Esophagus (tissue), 2 donors: ENCODE results near the gene G6PC1. TPM values are rescaled to one million over a fixed set of nuclear protein-coding genes. Genes with fewer than 3 reads are reported as not detected.
"Not testable (repeated sequence)": the region's sequence is repeated elsewhere in the genome, so short reads cannot be mapped to it uniquely, and the experiment has no call there.

Experiments used
- H3K27ac ChIP-seq, 2 donors: one replicate each; pipeline ENCODE4 v1.5.1; 2013; ENCODE audit warnings: low read depth in 2 of 2, mild to moderate bottlenecking in 2 of 2, inconsistent platforms in 1 of 2, low read length in 1 of 2, moderate library complexity in 1 of 2
- H3K27me3 ChIP-seq, 2 donors: one replicate each; pipeline ENCODE4 v1.6.1; 2013; ENCODE audit warnings: low read length in 2 of 2, control low read depth in 1 of 2, mild to moderate bottlenecking in 1 of 2; ENCODE audit not compliant: insufficient read depth in 2 of 2, control insufficient read depth in 1 of 2
- H3K36me3 ChIP-seq, 2 donors: one replicate each; pipeline ENCODE4 v1.6.1; 2013; ENCODE audit warnings: low read length in 1 of 2; ENCODE audit not compliant: control insufficient read depth in 2 of 2, insufficient read depth in 2 of 2
- H3K4me1 ChIP-seq, 2 donors: one replicate each; pipeline ENCODE4 v1.6.1; 2013; ENCODE audit warnings: low read length in 1 of 2; ENCODE audit not compliant: control insufficient read depth in 2 of 2, insufficient read depth in 2 of 2
- H3K4me3 ChIP-seq, 2 donors: one replicate each; pipeline ENCODE4 v1.5.1; 2013; ENCODE audit warnings: low read length in 2 of 2, mild to moderate bottlenecking in 2 of 2, low read depth in 1 of 2, moderate library complexity in 1 of 2
- H3K9me3 ChIP-seq, 2 donors: one replicate each; pipeline ENCODE4 v1.6.1; 2013; ENCODE audit warnings: mild to moderate bottlenecking in 2 of 2, low read depth in 1 of 2, low read length in 1 of 2, moderate library complexity in 1 of 2; ENCODE audit not compliant: control insufficient read depth in 2 of 2, insufficient read depth in 1 of 2
- WGBS, 2 donors: extraction: QIAGEN DNeasy Blood & Tissue Kit; methylation state at CpG; one replicate each; pipeline ENCODE4 v1.1.7; 2013; 5-methylcytosine and 5-hydroxymethylcytosine counted together
- polyA plus RNA-seq, 2 donors: library from polyadenylated mRNA; stranded (reverse); fragments of 200-250 nt; gene quantifications; one replicate each; pipeline ENCODE4 v1.2.3, GENCODE V29; 2013
- donor health status: healthy with polysubstance abuse.
- donor health status: Bipolar disorder and iron deficiency.

Gene G6PC1
- polyA plus RNA-seq, 2 donors: not detected

DNA sequence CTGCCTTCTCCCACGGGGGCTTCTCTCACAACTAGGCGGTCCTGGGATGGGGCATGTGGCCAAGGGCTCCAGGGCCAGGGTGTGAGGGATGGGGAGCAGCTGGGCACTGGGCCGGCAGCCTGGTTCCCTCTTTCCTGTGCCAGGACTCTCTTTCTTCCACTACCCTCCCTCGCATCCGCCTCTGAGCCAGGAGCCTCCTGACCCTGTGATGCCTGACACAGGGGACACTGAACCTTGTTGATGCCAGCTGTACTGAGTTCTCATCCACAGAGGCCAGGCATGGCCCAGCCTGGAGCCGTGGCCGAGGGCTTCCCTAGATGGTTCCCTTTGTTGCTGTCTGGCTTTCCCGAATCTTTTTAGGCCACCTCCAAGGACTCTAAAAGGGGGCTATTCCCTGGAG lies 44.1 kb upstream of the G6PC1 start:
- not testable (repeated sequence) for H3K27me3 ChIP-seq, H3K4me1 ChIP-seq, H3K9me3 ChIP-seq, H3K36me3 ChIP-seq, H3K4me3 ChIP-seq
- H3K27ac ChIP-seq: peak overlapping the region in 1 of 2 donors; percentile 64
- 62 to 69% methylated on average over 5 to 6 of the region's 8 CpGs for WGBS, 2 donors

DNA sequence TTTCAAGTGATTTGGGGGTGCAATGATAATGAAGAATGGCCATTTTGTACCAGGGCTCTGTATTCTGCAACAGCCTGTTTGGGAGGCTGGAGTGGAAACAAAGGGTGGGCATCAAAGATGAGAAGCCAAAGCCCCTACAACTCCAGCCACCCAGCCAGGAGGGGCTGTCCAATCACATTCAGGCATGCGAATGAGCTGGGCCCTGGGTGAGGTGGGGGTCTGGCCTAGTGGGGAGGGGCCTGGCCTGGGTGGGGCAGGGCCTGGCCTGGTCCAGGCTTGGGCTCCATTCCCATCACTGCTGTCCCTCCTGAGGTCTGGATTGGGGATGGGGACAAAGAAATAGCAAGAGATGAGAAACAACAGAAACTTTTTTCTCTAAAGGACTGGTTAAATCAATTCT lies 43.2 kb upstream of the G6PC1 start:
- no peaks in the 10 kb centered on the region for H3K36me3 ChIP-seq
- no peak overlapping the region for H3K4me3 ChIP-seq
- H3K9me3 ChIP-seq: no peaks in the 10 kb centered on the region
- H3K27me3 ChIP-seq: no peaks in the 10 kb centered on the region
- no peak overlapping the region for H3K27ac ChIP-seq
- 77 to 89% methylated on average over 1 of the region's 1 CpG for WGBS, 2 donors
- no peaks in the 10 kb centered on the region for H3K4me1 ChIP-seq

DNA sequence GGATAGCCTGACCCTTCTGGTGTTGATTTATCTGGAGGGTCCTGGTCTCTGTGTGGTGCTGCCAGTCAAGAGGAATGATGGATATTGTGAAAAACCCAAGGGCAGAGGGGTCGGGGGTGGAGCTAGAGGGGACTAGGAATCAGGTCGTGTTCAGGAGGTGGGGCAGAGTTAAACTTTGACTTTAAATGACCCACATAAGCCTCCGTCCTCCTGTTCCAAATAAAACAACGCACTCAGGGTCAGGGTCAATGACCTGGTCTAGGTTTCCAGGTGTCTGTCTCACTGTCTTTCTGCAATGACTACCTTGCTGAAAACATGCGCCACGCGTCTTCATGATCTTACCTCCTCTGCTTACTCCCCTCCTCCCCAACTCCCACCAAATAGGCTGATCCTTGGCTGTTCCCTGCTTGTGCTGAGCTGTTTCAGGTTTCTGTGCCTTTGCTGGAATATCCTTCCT lies 34.9 kb upstream of the G6PC1 start:
- Histone ChIP-seq H3K4me1 (no peaks in the 10 kb centered on the region), H3K36me3 (no peaks in the 10 kb centered on the region), H3K4me3 (no peak overlapping the region), H3K27ac (no peak overlapping the region), H3K27me3 (no peaks in the 10 kb centered on the region), H3K9me3 (no peaks in the 10 kb centered on the region)
- WGBS, 2 donors: 62 to 76% methylated on average over 7 of the region's 7 CpGs

DNA sequence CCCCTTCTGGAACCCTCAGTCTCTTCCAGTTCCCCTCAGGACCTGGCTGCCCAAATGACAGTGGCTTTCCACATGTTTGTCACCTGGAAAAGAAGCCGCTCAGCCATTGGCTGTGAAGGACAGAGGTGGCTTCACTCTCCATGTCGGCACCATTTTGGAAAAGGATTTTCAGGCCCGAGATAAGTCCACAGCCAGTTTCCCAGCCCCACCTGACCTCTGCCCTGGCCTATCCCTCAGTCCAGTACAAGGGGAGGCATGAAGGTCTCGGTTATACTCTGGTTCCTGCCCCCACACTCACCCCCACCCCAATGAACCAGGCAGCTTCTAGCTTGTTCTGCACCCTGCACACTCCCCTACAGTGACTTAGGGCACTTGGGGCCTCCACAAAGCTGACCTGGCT lies 34.4 kb upstream of the G6PC1 start:
- H3K4me3 ChIP-seq: no peak overlapping the region
- no peaks in the 10 kb centered on the region for H3K9me3 ChIP-seq
- H3K4me1 ChIP-seq: no peaks in the 10 kb centered on the region
- whole genome bisulfite sequencing, 2 donors: 82% methylated on average over 4 of the region's 4 CpGs
- H3K27ac ChIP-seq: no peak overlapping the region
- no peaks in the 10 kb centered on the region for H3K27me3 ChIP-seq
- H3K36me3 ChIP-seq: no peaks in the 10 kb centered on the region

DNA sequence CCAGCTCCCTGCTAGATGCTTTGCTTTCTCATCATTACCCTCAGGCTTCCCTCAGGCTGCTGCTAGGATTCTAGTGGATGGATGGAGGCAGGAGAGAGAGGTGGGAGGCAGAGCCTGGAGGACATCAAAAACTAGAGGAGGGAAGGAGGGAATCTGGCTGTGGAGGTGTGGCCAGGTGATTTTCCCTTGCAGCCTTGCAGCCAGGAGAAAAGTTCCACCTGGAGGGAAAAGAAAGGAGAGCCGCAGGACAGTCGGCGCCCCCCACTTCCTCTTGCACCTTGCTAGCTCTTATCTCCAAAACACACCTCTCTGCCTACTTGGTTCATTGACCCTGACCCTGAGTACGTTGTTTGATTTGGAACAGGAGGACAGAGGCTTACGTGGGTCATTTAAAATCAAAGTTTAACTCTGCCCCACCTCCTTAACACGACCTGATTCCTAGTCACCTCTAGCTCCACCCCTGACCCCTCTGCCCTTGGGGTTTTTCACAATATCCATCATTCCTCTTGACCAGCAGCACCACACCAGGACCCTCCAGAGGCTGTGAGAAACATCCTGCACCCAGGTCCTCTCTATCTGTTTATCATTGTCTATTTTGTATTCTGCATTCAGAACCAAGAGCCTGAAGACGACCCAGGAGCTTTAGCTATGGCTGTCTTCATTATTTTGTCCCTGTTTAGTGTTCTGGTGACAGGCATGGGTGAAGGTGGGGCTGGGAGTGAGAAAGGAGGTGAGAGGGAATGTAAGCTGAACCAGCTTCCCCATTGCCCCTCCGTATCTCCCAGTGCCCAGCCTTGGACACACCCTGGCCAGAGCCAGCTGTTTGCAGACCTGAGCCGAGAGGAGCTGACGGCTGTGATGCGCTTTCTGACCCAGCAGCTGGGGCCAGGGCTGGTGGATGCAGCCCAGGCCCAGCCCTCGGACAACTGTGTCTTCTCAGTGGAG lies 33.7 kb upstream of the G6PC1 start:
- Histone ChIP-seq H3K27ac (no peak overlapping the region), H3K36me3 (no peaks in the 10 kb centered on the region), H3K27me3 (no peaks in the 10 kb centered on the region), H3K4me3 (no peak overlapping the region), H3K4me1 (no peaks in the 10 kb centered on the region), H3K9me3 (no peaks in the 10 kb centered on the region)
- 48 to 59% methylated on average over 10 to 12 of the region's 12 CpGs for WGBS, 2 donors

DNA sequence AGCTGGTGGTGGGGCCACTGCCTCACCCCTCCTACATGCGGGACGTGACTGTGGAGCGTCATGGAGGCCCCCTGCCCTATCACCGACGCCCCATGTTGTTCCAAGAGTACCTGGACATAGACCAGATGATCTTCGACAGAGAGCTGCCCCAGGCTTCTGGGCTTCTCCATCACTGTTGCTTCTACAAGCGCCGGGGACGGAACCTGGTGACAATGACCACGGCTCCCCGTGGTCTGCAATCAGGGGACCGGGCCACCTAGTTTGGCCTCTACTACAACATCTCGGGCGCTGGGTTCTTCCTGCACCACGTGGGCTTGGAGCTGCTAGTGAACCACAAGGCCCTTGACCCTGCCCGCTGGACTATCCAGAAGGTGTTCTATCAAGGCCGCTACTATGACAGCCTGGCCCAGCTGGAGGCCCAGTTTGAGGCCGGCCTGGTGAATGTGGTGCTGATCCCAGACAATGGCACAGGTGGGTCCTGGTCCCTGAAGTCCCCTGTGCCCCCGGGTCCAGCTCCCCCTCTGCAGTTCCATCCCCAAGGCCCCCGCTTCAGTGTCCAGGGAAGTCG lies 32.8 kb upstream of the G6PC1 start:
- WGBS, 2 donors: 93 to 94% methylated on average over 16 to 21 of the region's 21 CpGs

DNA sequence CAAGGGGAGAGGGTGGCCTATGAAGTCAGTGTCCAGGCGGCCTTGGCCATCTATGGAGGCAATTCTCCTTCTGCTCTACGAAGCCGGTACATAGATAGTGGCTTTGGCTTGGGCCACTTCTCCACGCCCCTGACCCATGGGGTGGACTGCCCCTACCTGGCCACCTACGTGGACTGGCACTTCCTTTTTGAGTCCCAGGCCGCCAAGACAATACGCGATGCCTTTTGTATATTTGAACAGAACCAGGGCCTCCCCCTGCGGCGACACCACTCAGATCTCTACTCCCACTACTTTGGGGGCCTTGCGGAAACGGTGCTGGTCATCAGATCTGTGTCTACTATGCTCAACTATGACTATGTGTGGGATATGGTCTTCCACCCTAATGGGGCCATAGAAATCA lies 32.3 kb upstream of the G6PC1 start:
- H3K4me1 ChIP-seq: no peaks in the 10 kb centered on the region
- WGBS, 2 donors: 93 to 94% methylated on average over 12 of the region's 12 CpGs
- H3K4me3 ChIP-seq: no peak overlapping the region
- H3K9me3 ChIP-seq: no peaks in the 10 kb centered on the region
- H3K36me3 ChIP-seq: no peaks in the 10 kb centered on the region
- peaks cover 0 to 4% of the 10 kb centered on the region in 2 donors for H3K27me3 ChIP-seq
- no peak overlapping the region for H3K27ac ChIP-seq

More for the DNA sequence above, 32.8 kb upstream of the G6PC1 start:
- not testable (repeated sequence) for H3K4me3 ChIP-seq, H3K36me3 ChIP-seq, H3K27me3 ChIP-seq, H3K27ac ChIP-seq, H3K4me1 ChIP-seq, H3K9me3 ChIP-seq

DNA sequence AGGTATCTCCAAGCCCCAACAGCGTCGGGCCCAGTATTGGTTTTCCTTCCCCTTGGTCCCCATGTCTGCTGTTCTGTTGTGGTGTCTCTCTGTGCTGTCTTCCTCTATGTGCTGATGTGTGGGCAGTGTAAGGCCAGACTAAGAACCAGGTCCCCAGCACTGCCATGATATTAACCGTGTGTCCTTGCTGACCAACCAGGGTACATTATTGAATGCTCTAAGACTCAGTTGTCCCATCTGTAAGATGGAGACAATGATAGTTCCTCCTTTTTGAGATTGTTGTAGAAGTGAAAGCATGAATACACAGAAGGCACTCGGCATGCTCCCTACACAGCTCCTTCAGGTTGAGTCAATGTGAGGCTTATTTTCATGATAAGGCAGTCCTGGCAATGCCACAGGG lies 29.0 kb upstream of the G6PC1 start:
- H3K9me3 ChIP-seq: no peaks in the 10 kb centered on the region
- no peak overlapping the region for H3K4me3 ChIP-seq
- no peaks in the 10 kb centered on the region for H3K36me3 ChIP-seq
- no peaks in the 10 kb centered on the region for H3K4me1 ChIP-seq
- WGBS, 2 donors: 91 to 94% methylated on average over 4 of the region's 4 CpGs
- no peak overlapping the region for H3K27ac ChIP-seq
- H3K27me3 ChIP-seq: peaks cover 0 to 4% of the 10 kb centered on the region in 2 donors

DNA sequence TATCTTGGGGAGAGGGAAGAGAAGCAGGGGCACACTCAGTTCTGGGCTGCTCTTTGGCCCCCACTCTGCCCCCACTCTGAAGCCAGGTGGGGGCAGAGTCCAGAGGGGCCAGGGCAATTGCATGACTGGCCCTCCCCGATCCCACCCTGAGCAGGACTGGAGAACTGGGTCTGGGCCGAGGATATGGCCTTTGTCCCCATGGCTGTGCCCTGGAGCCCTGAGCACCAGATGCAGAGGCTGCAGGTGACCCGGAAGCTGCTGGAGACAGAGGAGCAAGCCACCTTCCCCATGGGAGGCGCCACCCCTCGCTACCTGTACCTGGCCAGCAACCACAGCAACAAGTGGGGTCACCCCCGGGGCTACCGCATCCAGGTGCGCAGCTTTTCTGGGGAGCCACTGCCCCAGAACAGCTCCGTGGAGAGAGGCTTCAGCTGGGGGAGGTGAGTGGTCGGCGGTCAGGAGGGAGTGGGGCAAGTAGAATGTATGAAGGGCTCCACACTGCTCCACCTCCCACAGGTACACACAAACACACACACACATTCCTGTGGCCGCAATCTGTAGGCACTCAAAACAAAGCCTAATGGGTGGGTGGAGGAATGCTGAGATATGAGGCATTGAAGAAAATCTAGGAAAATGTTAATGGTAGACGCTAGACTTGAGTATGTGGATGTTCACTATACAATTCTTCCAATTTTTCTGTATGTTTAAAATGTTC lies 28.2 kb upstream of the G6PC1 start:
- no peak overlapping the region for H3K4me3 ChIP-seq
- peaks cover 0 to 4% of the 10 kb centered on the region in 2 donors for H3K27me3 ChIP-seq
- no peak overlapping the region for H3K27ac ChIP-seq
- no peaks in the 10 kb centered on the region for H3K36me3 ChIP-seq
- no peaks in the 10 kb centered on the region for H3K4me1 ChIP-seq
- no peaks in the 10 kb centered on the region for H3K9me3 ChIP-seq
- WGBS, 2 donors: 86 to 90% methylated on average over 13 of the region's 13 CpGs
